Liver (tissue), 9 donors: ENCODE data around the gene PHLDB3. TPM values are rescaled to one million over a fixed set of nuclear protein-coding genes. Genes with fewer than 3 reads are reported as not detected.
"Not testable (repeated sequence)": the region's sequence is repeated elsewhere in the genome, so short reads cannot be mapped to it uniquely, and the experiment has no call there.

Source experiments
- DNase-seq: peaks from one replicate; pipeline ENCODE4 v3.0.0-alpha.2; 2017; ENCODE audit warnings: low spot score
- H3K27ac ChIP-seq, 2 donors: one replicate each; pipeline ENCODE4 v1.7.0; 2013; ENCODE audit warnings: inconsistent platforms in 2 of 2, low read length in 2 of 2, control low read depth in 1 of 2, low read depth in 1 of 2, mild to moderate bottlenecking in 1 of 2
- H3K27me3 ChIP-seq, 4 donors: one replicate each; pipeline versions ENCODE4 v1.6.1 to v1.7.0; 2013; ENCODE audit warnings: low read length in 3 of 4, inconsistent platforms in 1 of 4, mild to moderate bottlenecking in 1 of 4, moderate library complexity in 1 of 4; ENCODE audit not compliant: control insufficient read depth in 4 of 4, insufficient read depth in 4 of 4
- H3K36me3 ChIP-seq, 4 donors: one replicate each; pipeline versions ENCODE4 v1.6.1 to v1.7.0; 2013; ENCODE audit warnings: low read length in 3 of 4, mild to moderate bottlenecking in 3 of 4, low read depth in 1 of 4, moderate library complexity in 1 of 4; ENCODE audit not compliant: control insufficient read depth in 4 of 4, insufficient read depth in 3 of 4
- H3K4me1 ChIP-seq, 4 donors: one replicate each; pipeline versions ENCODE4 v1.6.1 to v1.7.0; 2013; ENCODE audit warnings: low read length in 3 of 4, mild to moderate bottlenecking in 3 of 4, moderate library complexity in 1 of 4; ENCODE audit not compliant: control insufficient read depth in 4 of 4, insufficient read depth in 4 of 4
- H3K4me3 ChIP-seq, 3 donors: one replicate each; pipeline versions ENCODE4 v1.6.1 to v1.7.0; 2013; ENCODE audit warnings: low read length in 3 of 3, control low read depth in 1 of 3, low read depth in 1 of 3, mild to moderate bottlenecking in 1 of 3
- H3K9ac ChIP-seq, 2 donors: one replicate each; pipeline ENCODE4 v1.7.0; 2013; ENCODE audit warnings: low read length in 2 of 2, mild to moderate bottlenecking in 2 of 2, moderate library complexity in 2 of 2, control low read depth in 1 of 2, low read depth in 1 of 2
- H3K9me3 ChIP-seq, 4 donors: one replicate each; pipeline versions ENCODE4 v1.6.1 to v1.7.0; 2013; ENCODE audit warnings: low read length in 3 of 4; ENCODE audit not compliant: control insufficient read depth in 4 of 4
- ATF3 ChIP-seq: IDR thresholded peaks from 2 replicates; pipeline ENCODE4 v1.6.1; 2016; ENCODE audit warnings: antibody characterized with exemption
- CTCF ChIP-seq: fragments of 150-350 bp; IDR thresholded peaks from 2 replicates; pipeline ENCODE4 v1.5.1; 2017; ENCODE audit warnings: improper control_type of control experiment, low read depth, low read length; ENCODE audit not compliant: missing input control
- EGR1 ChIP-seq, 2 donors: IDR thresholded peaks; 2 replicates each; pipeline ENCODE4 v1.6.1; 2016 to 2018; ENCODE audit warnings: antibody characterized with exemption in 2 of 2, low read depth in 2 of 2
- FOXA2 ChIP-seq: IDR thresholded peaks from 2 replicates; pipeline ENCODE4 v1.6.1; 2016; ENCODE audit warnings: antibody characterized with exemption
- GABPA ChIP-seq, 2 donors: IDR thresholded peaks in 1 of 2; conservative IDR thresholded peaks in 1 of 2; 2 replicates each; pipeline ENCODE4 v1.6.1; 2016; ENCODE audit warnings: antibody characterized with exemption in 2 of 2, mild to moderate bottlenecking in 1 of 2, moderate library complexity in 1 of 2
- HNF4A ChIP-seq, 2 donors: conservative IDR thresholded peaks; 2 replicates each; pipeline ENCODE4 v1.6.1; 2016; ENCODE audit warnings: antibody characterized with exemption in 2 of 2, mild to moderate bottlenecking in 2 of 2
- REST ChIP-seq: IDR thresholded peaks from 2 replicates; pipeline ENCODE4 v1.6.1; 2016; ENCODE audit warnings: antibody characterized with exemption, mild to moderate bottlenecking
- RXRA ChIP-seq, 2 donors: IDR thresholded peaks; 2 replicates each; pipeline ENCODE4 v1.6.1; 2017 to 2018; ENCODE audit warnings: antibody characterized with exemption in 2 of 2, mild to moderate bottlenecking in 1 of 2
- SP1 ChIP-seq: IDR thresholded peaks from 2 replicates; pipeline ENCODE4 v1.6.1; 2018; ENCODE audit warnings: antibody characterized with exemption, mild to moderate bottlenecking
- TAF1 ChIP-seq: conservative IDR thresholded peaks from 2 replicates; pipeline ENCODE4 v1.6.1; 2016; ENCODE audit warnings: antibody characterized with exemption, mild to moderate bottlenecking
- YY1 ChIP-seq: IDR thresholded peaks from 2 replicates; pipeline ENCODE4 v1.6.1; 2016; ENCODE audit warnings: antibody characterized with exemption, mild to moderate bottlenecking
- ZBTB33 ChIP-seq: IDR thresholded peaks from 2 replicates; pipeline ENCODE4 v1.6.1; 2016; ENCODE audit warnings: antibody characterized with exemption
- WGBS: extraction: QIAGEN DNeasy Blood & Tissue Kit; methylation state at CpG from one replicate; pipeline ENCODE4 v1.1.7; 2013; 5-methylcytosine and 5-hydroxymethylcytosine counted together
- polyA plus RNA-seq, 2 donors: library from polyadenylated mRNA; stranded (reverse) in 1 of 2; unstranded in 1 of 2; fragments of 200-250 nt in 1 of 2; fragments of >200 nt in 1 of 2; fragmentation: Nextera tagmentation in 1 of 2; extraction: Ambion mirVana in 1 of 2; gene quantifications; one replicate each; pipeline versions ENCODE4 v1.2.1 to v1.2.3, GENCODE V29; 2013 to 2015
- total RNA-seq, 2 donors: library from RNA; depleted of rRNA; stranded (reverse); fragments of >200 nt; gene quantifications; one replicate each; pipeline ENCODE4 v1.2.3, GENCODE V29; 2014
- donor health status: healthy.
- donor health status: healthy.
- donor health status: healthy.
- donor health status: healthy.
- donor health status: healthy.

Gene PHLDB3
- total and polyA plus RNA-seq, 4 donors = 10.6 to 18.2 (median 11.7) TPM

GRCh38 chr19:43518051-43518450 is 13.5 kb upstream of the PHLDB3 start:
- Histone ChIP-seq H3K36me3 (peaks cover 0 to 3% (median 2%) of the 10 kb centered on the region in 4 donors), H3K9me3 (no peaks in the 10 kb centered on the region), H3K9ac (no peak overlapping the region), H3K27me3 (no peaks in the 10 kb centered on the region), H3K4me3 (no peak overlapping the region), H3K4me1 (peaks cover 0 to 1% (median 0%) of the 10 kb centered on the region in 4 donors), H3K27ac (no peak overlapping the region)
- TF ChIP-seq REST (no peak), GABPA (IDR thresholded peaks at IDR 0.05 in 1 of 2, conservative IDR thresholded peaks at IDR 0.05 in 1 of 2) (no peak), EGR1 (IDR thresholded peaks at IDR 0.05; ENCODE audit: low read depth in 2 of 2) (no peak), YY1 (no peak), ZBTB33 (no peak), ATF3 (no peak), TAF1 (no peak), RXRA (IDR thresholded peaks at IDR 0.05) (no peak), FOXA2 (no peak), CTCF (no peak)
- DNase-seq = no peak
- 67% methylated on average over 4 of the region's 4 CpGs for WGBS

GRCh38 chr19:43512399-43512798 is 7.9 kb upstream of the PHLDB3 start:
- H3K9me3 ChIP-seq, H3K27me3 ChIP-seq, H3K9ac ChIP-seq, DNase-seq, H3K4me1 ChIP-seq, H3K4me3 ChIP-seq, H3K27ac ChIP-seq: not testable (repeated sequence)
- H3K36me3 ChIP-seq = peaks cover 0 to 15% (median 14%) of the 10 kb centered on the region in 4 donors
- TF ChIP-seq HNF4A (conservative IDR thresholded peaks at IDR 0.05) (peak; percentile 4 to 44), SP1 (peak; percentile 13)
